Naive B cell (primary cell): ENCODE results near the gene FNDC5. TPM values are rescaled to one million over a fixed set of nuclear protein-coding genes. Genes with fewer than 3 reads are reported as not detected.

ENCODE experiments used
- ATAC-seq, 2 donors: fragments of 150-1000 bp; cut with Tn5 transposase; 2 replicates each; pipeline ENCODE4 v1.10.0; 2021; ENCODE audit warnings: low read depth in 2 of 2, mild to moderate bottlenecking in 2 of 2, moderate library complexity in 2 of 2
- DNase-seq: peaks from one replicate; pipeline ENCODE4 v3.0.0; 2022
- H3K27ac Mint-ChIP-seq, 6 donors: one replicate each; pipeline ENCODE4 v1.8.0; 2020 to 2022; ENCODE audit warnings: mild to moderate bottlenecking in 6 of 6, mixed read lengths in 6 of 6, moderate library complexity in 5 of 6, inconsistent platforms in 2 of 6
- H3K27me3 Mint-ChIP-seq, 3 donors: one replicate each; pipeline ENCODE4 v1.8.0; 2021 to 2022; ENCODE audit warnings: mixed read lengths in 3 of 3, mild to moderate bottlenecking in 1 of 3
- H3K36me3 Mint-ChIP-seq, 2 donors: one replicate each; pipeline ENCODE4 v1.8.0; 2020 to 2022; ENCODE audit warnings: mixed read lengths in 2 of 2, inconsistent platforms in 1 of 2, mild to moderate bottlenecking in 1 of 2
- H3K4me1 Mint-ChIP-seq, 3 donors: one replicate each; pipeline ENCODE4 v1.8.0; 2020 to 2022; ENCODE audit warnings: mixed read lengths in 3 of 3, inconsistent platforms in 1 of 3, mild to moderate bottlenecking in 1 of 3, moderate library complexity in 1 of 3
- H3K4me3 Mint-ChIP-seq, 8 donors: one replicate each; pipeline ENCODE4 v1.8.0; 2020 to 2022; ENCODE audit warnings: mild to moderate bottlenecking in 8 of 8, mixed read lengths in 8 of 8, moderate library complexity in 8 of 8, inconsistent platforms in 2 of 8
- H3K9me3 Mint-ChIP-seq, 7 donors: one replicate each; pipeline ENCODE4 v1.8.0; 2020 to 2022; ENCODE audit warnings: mixed read lengths in 7 of 7, mild to moderate bottlenecking in 5 of 7, inconsistent platforms in 2 of 7, moderate library complexity in 1 of 7
- polyA plus RNA-seq, 6 donors: library from polyadenylated mRNA; unstranded; fragments of 300-500 nt; fragmentation: Illumina TruSeq; gene quantifications; one replicate each; pipeline ENCODE4 v1.2.3, GENCODE V29; 2021; ENCODE audit warnings: low read depth in 6 of 6

Gene FNDC5
- polyA plus RNA-seq, 6 donors from 2014 or later: 0.20 TPM; not detected in 5

DNA sequence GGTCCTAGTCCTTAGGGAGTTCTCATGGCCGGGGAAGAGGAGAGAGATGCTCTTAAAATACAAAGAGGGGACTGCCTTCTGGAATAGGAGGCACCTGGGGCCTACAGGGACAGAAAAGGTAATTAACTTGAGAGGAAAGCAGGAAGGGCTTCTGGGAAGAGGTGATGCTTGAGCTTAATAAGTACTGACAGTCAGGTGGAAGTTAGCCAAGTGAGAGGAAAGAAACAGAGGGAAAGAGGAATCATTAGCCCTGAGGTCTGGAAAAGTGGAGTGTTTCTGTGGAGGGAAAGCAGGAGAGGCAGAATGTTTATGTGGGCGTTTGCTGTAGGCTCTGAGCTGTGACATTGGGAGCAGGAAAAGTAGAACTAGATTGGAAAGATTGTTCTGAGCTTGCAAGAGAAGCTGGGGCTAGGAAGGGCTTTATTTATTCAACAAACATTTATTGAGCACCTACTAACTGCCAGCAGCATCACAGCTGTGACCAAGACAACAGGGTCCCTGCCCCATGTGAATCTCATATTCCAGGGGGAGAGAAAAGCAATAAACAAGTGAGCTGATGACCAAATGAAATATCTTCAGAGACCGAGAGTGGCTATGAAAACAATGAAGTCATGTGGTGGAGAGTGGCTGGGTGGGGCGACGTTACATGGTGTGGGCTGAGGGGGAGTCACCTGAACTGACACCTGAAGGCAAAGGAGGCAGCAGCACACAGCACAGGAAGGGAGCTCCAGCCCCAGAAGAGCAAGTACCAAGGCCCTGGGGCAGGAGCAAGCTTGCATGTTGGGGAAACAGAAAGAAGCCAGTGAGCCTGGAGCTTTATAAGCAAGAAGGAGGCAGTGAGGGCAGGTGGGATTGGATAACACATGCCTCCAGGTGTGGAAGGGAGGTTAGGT, 4.4 kb upstream of the FNDC5 start:
- Mint-ChIP-seq H3K27me3 (peaks cover 27 to 51% (median 42%) of the 10 kb centered on the region in 3 donors), H3K9me3 (no peaks in the 10 kb centered on the region), H3K27ac (peak overlapping the region in 1 of 6 donors; percentile 49), H3K36me3 (no peaks in the 10 kb centered on the region), H3K4me1 (peaks cover 30 to 39% (median 34%) of the 10 kb centered on the region in 3 donors), H3K4me3 (peak overlapping the region in 2 of 8 donors; percentile 11 to 80)
- DNase-seq: no peak
- no peak for ATAC-seq

DNA sequence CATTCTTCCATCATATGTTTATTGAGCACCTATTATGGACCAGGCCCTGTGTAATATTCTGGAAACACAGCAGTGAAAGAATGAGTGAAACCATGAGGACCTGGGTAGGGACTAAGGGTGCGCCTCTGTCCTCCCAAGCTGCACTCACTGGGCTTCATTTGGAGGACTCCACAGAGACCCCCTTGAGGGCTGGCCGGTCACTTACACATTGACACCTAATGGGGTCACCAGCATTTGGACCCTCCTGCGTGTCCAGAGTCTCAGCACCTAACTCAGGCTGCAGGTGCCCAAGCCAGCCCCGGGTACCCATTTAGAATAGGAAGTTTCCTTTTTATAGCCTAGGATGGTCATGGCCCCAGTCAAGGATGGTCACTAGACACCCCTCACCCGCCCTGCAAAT, 2.8 kb upstream of the FNDC5 start:
- ATAC-seq (no peak), DNase-seq (no peak)
- H3K4me3 Mint-ChIP-seq: no peak overlapping the region
- H3K27me3 Mint-ChIP-seq: peaks cover 33 to 68% (median 59%) of the 10 kb centered on the region in 3 donors
- peaks cover 4 to 14% of the 10 kb centered on the region in 2 donors for H3K36me3 Mint-ChIP-seq
- peaks cover 40 to 46% (median 44%) of the 10 kb centered on the region in 3 donors for H3K4me1 Mint-ChIP-seq
- no peaks in the 10 kb centered on the region for H3K9me3 Mint-ChIP-seq
- H3K27ac Mint-ChIP-seq: no peak overlapping the region

DNA sequence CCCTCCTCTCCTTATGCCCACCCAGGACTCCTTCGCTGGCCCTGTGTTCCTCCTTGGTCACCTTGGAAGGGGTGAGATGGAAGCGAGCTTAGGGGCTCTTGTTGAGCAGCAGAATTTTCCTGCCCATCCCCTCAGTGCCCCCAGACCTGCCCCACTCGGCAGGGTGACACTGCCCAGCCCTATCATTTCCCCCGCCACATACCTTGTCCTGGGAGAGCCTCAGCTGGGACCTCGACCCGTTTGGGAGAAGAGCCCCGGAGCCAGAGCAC, 1.4 kb upstream of the FNDC5 start:
- Mint-ChIP-seq H3K9me3 (no peaks in the 10 kb centered on the region), H3K4me1 (peaks cover 40 to 46% (median 44%) of the 10 kb centered on the region in 3 donors), H3K4me3 (peak overlapping the region in 7 of 8 donors; percentile 7 to 87 (median 74)), H3K36me3 (peaks cover 8 to 18% of the 10 kb centered on the region in 2 donors), H3K27me3 (peaks cover 27 to 63% (median 51%) of the 10 kb centered on the region in 3 donors), H3K27ac (no peak overlapping the region)
- DNase-seq (no peak), ATAC-seq (no peak)

DNA sequence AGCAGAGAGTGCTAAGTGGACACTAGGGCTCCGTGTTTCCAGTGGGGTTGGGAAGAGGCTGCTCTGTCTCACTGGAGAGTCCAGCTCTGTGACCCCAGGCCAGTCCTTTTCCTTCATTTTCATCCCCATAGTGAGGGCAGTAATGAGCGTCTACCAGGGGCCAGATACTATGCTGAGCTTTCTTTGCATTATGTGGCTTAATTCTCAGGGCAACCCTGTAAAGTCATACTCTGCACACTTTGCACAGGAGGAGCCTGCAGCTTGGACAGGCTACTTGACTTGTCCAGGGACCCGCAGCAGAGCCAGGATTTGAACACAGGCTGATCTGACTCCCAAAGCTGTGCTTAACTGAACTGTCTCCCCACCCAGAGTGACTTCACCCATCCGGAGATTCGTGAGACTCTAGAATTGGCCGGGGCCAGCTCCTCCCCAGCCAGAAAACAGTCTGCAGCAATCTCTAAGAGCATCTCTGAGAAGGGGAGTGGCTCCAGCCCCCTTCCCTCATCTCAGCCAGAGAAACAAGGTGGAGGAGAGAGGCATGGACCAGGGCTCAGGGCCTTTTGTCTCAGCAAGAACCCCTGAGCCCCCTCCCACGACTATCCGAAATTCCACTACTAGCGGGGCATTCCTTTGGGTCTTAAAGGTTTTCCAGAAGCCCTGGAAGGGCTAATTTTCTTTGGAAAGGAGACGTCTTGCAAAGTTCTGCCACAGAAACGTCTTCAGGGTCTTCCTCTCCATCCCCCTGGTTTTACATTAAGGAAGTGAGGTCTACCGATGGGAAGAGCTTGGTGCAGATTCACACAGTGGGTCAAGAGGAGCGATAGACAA, 866 bp upstream of the FNDC5 start:
- peak overlapping the region in 1 of 6 donors; percentile 30 for H3K27ac Mint-ChIP-seq
- H3K9me3 Mint-ChIP-seq: no peaks in the 10 kb centered on the region
- DNase-seq (no peak), ATAC-seq (peak; percentile 18 to 24)
- H3K27me3 Mint-ChIP-seq: peaks cover 27 to 63% (median 51%) of the 10 kb centered on the region in 3 donors
- H3K4me3 Mint-ChIP-seq: peak overlapping the region; percentile 48 to 87 (median 76)
- H3K36me3 Mint-ChIP-seq: peaks cover 8 to 18% of the 10 kb centered on the region in 2 donors
- H3K4me1 Mint-ChIP-seq: peaks cover 40 to 45% (median 44%) of the 10 kb centered on the region in 3 donors

DNA sequence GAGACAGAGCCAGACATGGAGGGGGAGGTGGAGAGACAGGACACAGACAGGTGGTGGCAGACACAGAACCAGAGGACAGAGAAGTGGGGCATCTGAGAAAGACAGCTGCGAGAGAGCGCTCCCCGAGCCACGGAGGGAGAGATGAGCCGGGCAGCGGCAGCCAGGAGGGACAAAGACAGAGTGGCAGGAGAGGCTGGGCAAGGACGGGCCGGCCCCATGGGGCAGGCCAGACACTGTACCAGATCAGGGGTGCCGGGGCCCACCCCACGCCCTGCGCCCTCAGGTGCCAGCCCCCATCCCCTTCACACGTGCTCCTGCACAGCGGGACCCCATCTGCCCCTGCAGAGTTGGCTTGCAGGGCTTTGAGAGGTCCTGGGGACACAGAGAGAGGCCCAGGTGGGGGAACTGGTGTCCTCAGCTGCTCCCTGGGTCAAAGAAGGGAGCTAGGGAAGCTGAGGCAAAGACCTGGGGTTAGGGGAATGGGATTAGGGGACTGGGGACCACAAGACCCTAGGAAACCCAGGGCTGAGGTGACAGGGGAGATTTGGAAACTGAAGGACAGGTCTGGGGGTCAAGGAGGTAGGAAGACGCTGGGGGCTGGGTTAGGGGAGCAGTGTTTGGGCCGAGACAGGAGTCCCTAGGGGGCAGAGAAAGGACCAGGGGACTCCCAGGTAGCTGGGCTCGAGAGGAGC, 643 bp downstream of the FNDC5 start:
- H3K27me3 Mint-ChIP-seq: peaks cover 22 to 52% (median 40%) of the 10 kb centered on the region in 3 donors
- peak overlapping the region; percentile 65 to 92 (median 80) for H3K4me3 Mint-ChIP-seq
- no peak for ATAC-seq
- peaks cover 31 to 33% (median 31%) of the 10 kb centered on the region in 3 donors for H3K4me1 Mint-ChIP-seq
- peaks cover 8 to 18% of the 10 kb centered on the region in 2 donors for H3K36me3 Mint-ChIP-seq
- DNase-seq: no peak
- no peaks in the 10 kb centered on the region for H3K9me3 Mint-ChIP-seq
- H3K27ac Mint-ChIP-seq: peak overlapping the region in 2 of 6 donors; percentile 10 to 59

DNA sequence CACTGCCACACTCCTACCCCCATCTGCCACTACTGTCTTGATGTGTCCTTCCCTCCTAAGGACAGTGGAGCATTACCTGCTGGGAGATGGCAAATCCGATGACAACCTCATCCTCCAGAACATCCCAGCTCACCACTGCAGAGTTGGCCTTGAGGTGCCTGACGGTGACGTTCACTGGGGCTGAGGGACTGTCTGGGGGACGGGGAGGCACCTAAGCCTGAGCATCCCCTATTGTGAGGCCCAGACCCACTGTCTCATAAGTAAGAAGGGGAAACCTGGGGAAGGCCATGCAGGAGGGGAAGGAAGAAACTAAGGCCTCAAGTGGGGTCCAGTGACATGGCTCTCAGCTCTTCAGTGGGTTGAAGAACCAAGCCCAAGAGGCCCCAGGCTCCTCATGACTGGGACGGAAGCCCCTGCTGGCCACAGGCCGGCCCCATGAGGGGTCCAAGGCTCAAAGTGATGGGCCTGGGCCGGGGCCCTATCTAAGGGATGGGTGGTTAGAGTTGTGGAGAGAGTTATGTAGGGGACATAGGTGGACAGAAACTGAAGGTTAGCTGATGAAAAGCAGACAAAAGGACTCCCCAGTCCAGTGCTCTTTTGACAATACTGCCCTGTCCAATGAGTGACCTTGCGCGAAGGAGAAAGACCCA, 1.8 kb downstream of the FNDC5 start:
- peak overlapping the region in 1 of 6 donors; percentile 49 for H3K27ac Mint-ChIP-seq
- ATAC-seq (no peak), DNase-seq (no peak)
- peaks cover 30 to 31% (median 31%) of the 10 kb centered on the region in 3 donors for H3K4me1 Mint-ChIP-seq
- no peaks in the 10 kb centered on the region for H3K9me3 Mint-ChIP-seq
- peaks cover 16 to 44% (median 39%) of the 10 kb centered on the region in 3 donors for H3K27me3 Mint-ChIP-seq
- H3K36me3 Mint-ChIP-seq: peaks cover 8 to 18% of the 10 kb centered on the region in 2 donors
- H3K4me3 Mint-ChIP-seq: peak overlapping the region; percentile 56 to 83 (median 78)

DNA sequence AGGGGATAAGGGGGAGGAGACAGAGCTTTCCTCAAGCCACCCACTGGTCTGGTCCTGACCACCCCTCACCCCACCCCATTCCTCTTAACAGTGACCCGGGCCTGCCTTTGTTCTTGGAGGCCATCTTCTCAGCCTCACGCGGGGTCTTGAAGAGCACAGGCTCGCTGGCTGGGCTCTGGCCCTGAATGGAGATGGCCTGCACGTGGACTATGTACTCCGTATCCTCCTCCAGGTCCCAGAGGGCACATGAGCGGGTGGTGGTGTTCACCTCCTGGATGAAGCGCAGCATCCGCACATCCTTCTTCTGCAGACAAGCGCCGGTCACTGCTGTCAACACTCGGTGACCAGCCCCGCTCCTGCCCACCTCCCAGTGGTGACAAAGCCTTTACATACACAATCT, 2.6 kb downstream of the FNDC5 start:
- Mint-ChIP-seq H3K27me3 (peaks cover 16 to 44% (median 39%) of the 10 kb centered on the region in 3 donors), H3K4me3 (no peak overlapping the region), H3K4me1 (peaks cover 30 to 31% (median 31%) of the 10 kb centered on the region in 3 donors), H3K27ac (no peak overlapping the region), H3K9me3 (no peaks in the 10 kb centered on the region), H3K36me3 (peaks cover 8 to 18% of the 10 kb centered on the region in 2 donors)
- ATAC-seq: no peak
- DNase-seq: no peak

DNA sequence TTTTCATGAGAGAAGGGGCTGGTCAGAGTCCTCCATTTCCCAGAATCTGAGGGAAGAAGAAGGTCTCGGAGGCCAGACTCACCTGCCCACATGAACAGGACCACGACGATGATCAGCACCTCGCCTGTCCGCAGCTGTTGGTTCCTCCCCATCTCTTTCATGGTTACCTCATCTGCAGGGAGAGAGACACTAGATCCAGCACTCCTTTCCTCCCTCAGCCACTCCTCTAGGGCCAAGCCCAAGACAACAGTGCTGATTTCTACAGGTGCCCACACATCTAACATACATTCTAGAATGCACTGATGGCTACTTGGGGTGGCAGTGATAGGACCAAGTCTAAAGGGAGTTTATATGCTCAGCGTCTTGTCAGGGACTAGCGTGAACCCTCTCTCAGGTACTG, 3.0 kb downstream of the FNDC5 start:
- DNase-seq (no peak), ATAC-seq (no peak)
- no peaks in the 10 kb centered on the region for H3K9me3 Mint-ChIP-seq
- H3K4me1 Mint-ChIP-seq: peaks cover 27 to 29% (median 28%) of the 10 kb centered on the region in 3 donors
- H3K27me3 Mint-ChIP-seq: peaks cover 13 to 39% (median 36%) of the 10 kb centered on the region in 3 donors
- no peak overlapping the region for H3K4me3 Mint-ChIP-seq
- H3K27ac Mint-ChIP-seq: no peak overlapping the region
- H3K36me3 Mint-ChIP-seq: peaks cover 8 to 21% of the 10 kb centered on the region in 2 donors

DNA sequence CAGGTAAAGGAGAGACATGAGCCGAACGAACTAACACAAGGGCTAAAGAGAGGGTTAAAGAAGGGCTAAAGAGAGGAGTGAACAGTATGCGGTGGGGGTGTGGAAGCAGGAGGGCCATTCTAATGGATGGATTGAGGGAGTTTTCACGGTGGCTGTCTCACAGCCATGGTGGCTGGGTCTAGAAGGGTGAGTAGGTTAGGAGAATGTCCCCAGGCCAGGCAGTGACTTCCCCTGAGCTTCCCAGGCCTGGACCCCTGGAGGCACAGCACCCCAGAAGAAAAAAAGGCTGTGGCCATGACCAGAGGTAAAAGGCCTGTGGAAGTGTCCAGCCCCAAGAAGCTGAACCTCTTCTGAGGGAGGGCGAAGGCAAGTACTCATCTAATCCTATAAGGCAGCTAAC, 3.6 kb downstream of the FNDC5 start:
- peaks cover 10 to 34% (median 32%) of the 10 kb centered on the region in 3 donors for H3K27me3 Mint-ChIP-seq
- H3K9me3 Mint-ChIP-seq: no peaks in the 10 kb centered on the region
- H3K4me1 Mint-ChIP-seq: peaks cover 22 to 26% (median 24%) of the 10 kb centered on the region in 3 donors
- peak overlapping the region in 1 of 6 donors; percentile 51 for H3K27ac Mint-ChIP-seq
- no peak overlapping the region for H3K4me3 Mint-ChIP-seq
- no peak for ATAC-seq
- H3K36me3 Mint-ChIP-seq: peaks cover 13 to 26% of the 10 kb centered on the region in 2 donors
- DNase-seq: no peak

DNA sequence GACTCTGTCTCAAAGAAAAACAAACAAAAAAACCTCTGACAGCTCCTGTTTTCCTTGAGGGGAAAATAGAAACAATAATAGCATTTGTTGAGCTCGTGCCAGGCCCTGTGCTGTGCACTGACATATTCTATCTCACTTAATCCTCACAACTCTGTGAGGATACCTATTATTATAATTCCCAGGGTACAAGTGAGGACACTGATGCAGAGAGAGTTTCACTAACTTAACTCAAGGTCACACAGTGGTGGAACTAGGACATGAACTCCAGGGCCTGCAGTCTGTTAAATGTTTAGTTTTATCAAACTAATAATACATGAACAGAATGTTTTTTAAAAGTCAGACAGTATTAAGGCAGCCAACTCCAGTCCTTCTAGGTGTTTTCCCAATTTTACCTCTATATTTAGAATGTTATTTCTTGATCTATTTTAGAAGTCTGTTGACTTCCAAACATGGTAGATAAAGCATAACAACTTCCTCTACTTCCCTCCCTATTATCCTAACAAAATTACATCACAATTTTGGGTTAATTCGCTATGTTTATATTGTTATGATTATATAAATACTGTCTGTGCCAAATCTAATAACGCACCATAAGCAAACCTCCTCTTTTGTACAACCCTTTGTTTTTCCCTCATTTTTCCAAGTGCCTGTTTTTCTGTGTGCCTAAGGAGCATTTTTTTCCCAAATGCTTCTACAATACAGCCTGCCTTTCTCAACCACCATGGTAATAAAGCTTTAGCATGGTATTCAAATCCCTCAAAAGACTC, 4.9 kb downstream of the FNDC5 start:
- Mint-ChIP-seq H3K36me3 (peaks cover 19 to 26% of the 10 kb centered on the region in 2 donors), H3K4me1 (peaks cover 10 to 15% (median 12%) of the 10 kb centered on the region in 3 donors), H3K27ac (no peak overlapping the region), H3K4me3 (no peak overlapping the region), H3K27me3 (peaks cover 6 to 24% (median 21%) of the 10 kb centered on the region in 3 donors), H3K9me3 (no peaks in the 10 kb centered on the region)
- DNase-seq (no peak), ATAC-seq (no peak)

DNA sequence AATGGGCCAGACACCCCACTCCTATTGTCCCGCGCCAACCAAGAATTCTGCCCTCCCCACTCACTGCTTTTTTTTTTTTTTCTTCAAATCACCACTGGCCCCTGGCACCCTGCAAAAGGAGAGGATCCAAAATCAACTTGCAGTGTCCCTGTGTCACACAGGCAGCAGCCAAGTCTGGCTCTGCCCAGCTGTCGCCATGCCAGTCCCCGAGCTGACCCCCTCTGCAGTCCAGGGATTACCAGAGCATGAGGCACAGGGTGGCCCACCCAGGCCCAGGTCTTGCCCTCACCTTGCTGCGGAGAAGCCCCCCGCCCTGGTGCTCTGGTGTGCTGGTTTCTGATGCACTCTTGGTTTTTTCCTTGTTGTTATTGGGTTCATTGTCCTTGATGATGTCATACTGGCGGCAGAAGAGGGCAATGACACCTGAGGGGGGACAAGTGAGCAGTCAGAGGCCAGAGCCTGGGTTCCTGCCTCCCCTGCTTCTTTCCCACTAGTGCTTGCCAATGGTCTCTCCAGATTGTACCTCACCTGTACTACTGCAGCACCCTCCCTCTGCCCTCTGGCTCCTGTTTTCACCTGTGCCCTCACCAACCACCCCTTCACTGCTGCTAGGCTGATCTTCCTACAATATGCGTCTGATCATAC, 6.2 kb downstream of the FNDC5 start:
- Mint-ChIP-seq H3K4me3 (peak overlapping the region in 1 of 8 donors; percentile 20), H3K4me1 (peaks cover under 1 to 6% (median 4%) of the 10 kb centered on the region in 3 donors), H3K36me3 (peaks cover 19 to 22% of the 10 kb centered on the region in 2 donors), H3K9me3 (no peaks in the 10 kb centered on the region), H3K27ac (peak overlapping the region in 1 of 6 donors; percentile 42), H3K27me3 (peaks cover 2 to 13% (median 12%) of the 10 kb centered on the region in 3 donors)
- no peak for DNase-seq
- no peak for ATAC-seq
